HepG2 (cell line): ENCODE data around the gene NTN5. TPM values are rescaled to one million over a fixed set of nuclear protein-coding genes. Genes with fewer than 3 reads are reported as not detected.
A peak's percentile ranks its signal among the peaks of the same experiment; 100 is the strongest.

Experiments
- BCL6 ChIP-seq: IDR thresholded peaks from 2 replicates; pipeline ENCODE4 v1.6.1; 2016; ENCODE audit warnings: missing genetic modification reagents, missing compliant biosample characterization
- BHLHE40 ChIP-seq: IDR thresholded peaks from 2 replicates; pipeline ENCODE4 v1.6.1; 2011; ENCODE audit warnings: low read length, improper control_type of control experiment
- CC2D1A ChIP-seq: sonication (generic); formaldehyde crosslinking; IDR thresholded peaks from 2 replicates; pipeline ENCODE4 v1.8.1; 2023; ENCODE audit warnings: mild to moderate bottlenecking, missing genetic modification reagents
- FOSL1 ChIP-seq: sonication (generic); formaldehyde crosslinking; IDR thresholded peaks from 2 replicates; pipeline ENCODE4 v1.9.0; 2021; ENCODE audit warnings: missing genetic modification reagents, borderline replicate concordance
- FOSL2 ChIP-seq: sonication (generic); formaldehyde crosslinking; IDR thresholded peaks from 2 replicates; pipeline ENCODE4 v1.4.0; 2020; ENCODE audit warnings: missing genetic modification reagents
- HMG20A ChIP-seq: IDR thresholded peaks from 2 replicates; pipeline ENCODE4 v1.6.1; 2016; ENCODE audit warnings: borderline replicate concordance
- LCORL ChIP-seq, 2 experiments: fragments of 450-650 bp in 1 of 2; sonication (generic) in 1 of 2; formaldehyde crosslinking in 1 of 2; IDR thresholded peaks; 2 replicates each; pipeline versions ENCODE4 v1.5.0 to v1.6.1; 2017 to 2020; ENCODE audit warnings: antibody characterized with exemption in 1 of 2, missing genetic modification reagents in 1 of 2
- NFKB2 ChIP-seq: sonication (generic); formaldehyde crosslinking; IDR thresholded peaks from 2 replicates; pipeline ENCODE4 v1.4.0; 2020; ENCODE audit warnings: missing genetic modification reagents, borderline replicate concordance
- RARA ChIP-seq: IDR thresholded peaks from 2 replicates; pipeline ENCODE4 v1.6.1; 2016; ENCODE audit warnings: missing genetic modification reagents, missing compliant biosample characterization
- RXRA ChIP-seq: sonication (generic); formaldehyde crosslinking; IDR thresholded peaks from 2 replicates; pipeline ENCODE4 v1.5.1; 2020; ENCODE audit warnings: missing genetic modification reagents
- U2AF2 ChIP-seq: fragments of 200-400 bp; formaldehyde crosslinking; IDR thresholded peaks from 2 replicates; pipeline ENCODE4 v1.6.1; 2017; ENCODE audit warnings: low read depth, mild to moderate bottlenecking, low read length
- ZBTB38 ChIP-seq: sonication (generic); formaldehyde crosslinking; IDR thresholded peaks from 2 replicates; pipeline ENCODE4 v1.5.1; 2020; ENCODE audit warnings: mild to moderate bottlenecking, missing genetic modification reagents
- ZBTB7A ChIP-seq: sonication (generic); formaldehyde crosslinking; IDR thresholded peaks from 2 replicates; pipeline ENCODE4 v1.8.0; 2022; ENCODE audit warnings: mild to moderate bottlenecking, missing genetic modification reagents
- ZMAT3 ChIP-seq: sonication (generic); formaldehyde crosslinking; conservative IDR thresholded peaks from 2 replicates; pipeline ENCODE4 v1.7.0; 2021; ENCODE audit warnings: missing genetic modification reagents
- ZNF124 ChIP-seq: sonication (generic); formaldehyde crosslinking; IDR thresholded peaks from 2 replicates; pipeline ENCODE4 v1.4.0; 2020; ENCODE audit warnings: missing genetic modification reagents
- ZNF644 ChIP-seq: IDR thresholded peaks from 2 replicates; pipeline ENCODE4 v1.6.1; 2016; ENCODE audit warnings: low read depth
- ZNF83 ChIP-seq: sonication (generic); formaldehyde crosslinking; IDR thresholded peaks from 2 replicates; pipeline ENCODE4 v1.4.0; 2020; ENCODE audit warnings: missing genetic modification reagents, mild to moderate bottlenecking, borderline replicate concordance
- polyA plus RNA-seq, 8 experiments: library from polyadenylated mRNA; depleted of rRNA in 3 of 8; stranded (reverse) in 7 of 8; unstranded in 1 of 8; fragments of >200 nt; fragmentation: Illumina TruSeq in 4 of 8; extraction: Trizol in 4 of 8; gene quantifications; 2 replicates each; pipeline versions ENCODE4 v1.2.1 to v1.2.3, GENCODE V29; 2011 to 2016; ENCODE audit warnings: low read depth in 4 of 8, missing spikeins in 1 of 8, mixed read lengths in 1 of 8; ENCODE audit not compliant: insufficient read depth in 1 of 8
- total RNA-seq, 5 experiments: library from RNA; depleted of rRNA; stranded (reverse); fragments of >200 nt; fragmentation: Illumina TruSeq; extraction: Trizol; gene quantifications; 2 replicates each; pipeline ENCODE4 v1.2.3, GENCODE V29; 2016; ENCODE audit warnings: low read depth in 1 of 5
- TF ChIP-seq, protein P1 (sequence below): sonication (generic); formaldehyde crosslinking; IDR thresholded peaks from 2 replicates; pipeline ENCODE4 v1.8.0; 2022; ENCODE audit warnings: mild to moderate bottlenecking, missing genetic modification reagents
- TF ChIP-seq, protein P2 (sequence below): sonication (generic); formaldehyde crosslinking; IDR thresholded peaks from 2 replicates; pipeline ENCODE4 v1.4.0; 2020; ENCODE audit warnings: missing genetic modification reagents, borderline replicate concordance
- TF ChIP-seq, protein P3 (sequence below): sonication (generic); formaldehyde crosslinking; IDR thresholded peaks from 2 replicates; pipeline ENCODE4 v1.5.1; 2020; ENCODE audit warnings: mild to moderate bottlenecking, missing genetic modification reagents, borderline replicate concordance

NTN5 gene
- total and polyA plus RNA-seq, 2 of the 13 experiments (the other 11 are each of a cell fraction or from before 2014, with no cell fraction given) = 0.05 TPM; not detected in 1

- TF ChIP-seq ZBTB38 (CRISPR knock-in tag) (no peak), ZMAT3 (no peak), LCORL (IDR thresholded peaks at IDR 0.05) (no peak), LCORL (CRISPR knock-in tag; IDR thresholded peaks at IDR 0.05) (peak; percentile 60; the same call in 1 of the 2 replicates), ZNF644 (CRISPR knock-in tag) (0 out of 2 replicates have a peak, but pooled peaks have one; percentile 7), ZNF83 (CRISPR knock-in tag) (no peak), NFKB2 (CRISPR knock-in tag) (no peak), ZNF124 (CRISPR knock-in tag) (no peak), RXRA (peak; percentile 80), U2AF2 (no peak), FOSL1 (peak; percentile 66), CC2D1A (CRISPR knock-in tag) (no peak), RARA (CRISPR knock-in tag) (peak; percentile 71), FOSL2 (CRISPR knock-in tag) (peak; percentile 95), BCL6 (CRISPR knock-in tag) (no peak), BHLHE40 (peak; percentile 10; the same call in 1 of the 2 replicates), ZBTB7A (CRISPR knock-in tag) (no peak), HMG20A (CRISPR knock-in tag) (0 out of 2 replicates have a peak, but pooled peaks have one; percentile 13)
- TF ChIP-seq, protein P1, sequence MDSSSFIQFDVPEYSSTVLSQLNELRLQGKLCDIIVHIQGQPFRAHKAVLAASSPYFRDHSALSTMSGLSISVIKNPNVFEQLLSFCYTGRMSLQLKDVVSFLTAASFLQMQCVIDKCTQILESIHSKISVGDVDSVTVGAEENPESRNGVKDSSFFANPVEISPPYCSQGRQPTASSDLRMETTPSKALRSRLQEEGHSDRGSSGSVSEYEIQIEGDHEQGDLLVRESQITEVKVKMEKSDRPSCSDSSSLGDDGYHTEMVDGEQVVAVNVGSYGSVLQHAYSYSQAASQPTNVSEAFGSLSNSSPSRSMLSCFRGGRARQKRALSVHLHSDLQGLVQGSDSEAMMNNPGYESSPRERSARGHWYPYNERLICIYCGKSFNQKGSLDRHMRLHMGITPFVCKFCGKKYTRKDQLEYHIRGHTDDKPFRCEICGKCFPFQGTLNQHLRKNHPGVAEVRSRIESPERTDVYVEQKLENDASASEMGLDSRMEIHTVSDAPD (CRISPR knock-in tag) = no peak
- TF ChIP-seq, protein P2, sequence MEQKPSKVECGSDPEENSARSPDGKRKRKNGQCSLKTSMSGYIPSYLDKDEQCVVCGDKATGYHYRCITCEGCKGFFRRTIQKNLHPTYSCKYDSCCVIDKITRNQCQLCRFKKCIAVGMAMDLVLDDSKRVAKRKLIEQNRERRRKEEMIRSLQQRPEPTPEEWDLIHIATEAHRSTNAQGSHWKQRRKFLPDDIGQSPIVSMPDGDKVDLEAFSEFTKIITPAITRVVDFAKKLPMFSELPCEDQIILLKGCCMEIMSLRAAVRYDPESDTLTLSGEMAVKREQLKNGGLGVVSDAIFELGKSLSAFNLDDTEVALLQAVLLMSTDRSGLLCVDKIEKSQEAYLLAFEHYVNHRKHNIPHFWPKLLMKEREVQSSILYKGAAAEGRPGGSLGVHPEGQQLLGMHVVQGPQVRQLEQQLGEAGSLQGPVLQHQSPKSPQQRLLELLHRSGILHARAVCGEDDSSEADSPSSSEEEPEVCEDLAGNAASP = peak; percentile 95
- TF ChIP-seq, protein P3, sequence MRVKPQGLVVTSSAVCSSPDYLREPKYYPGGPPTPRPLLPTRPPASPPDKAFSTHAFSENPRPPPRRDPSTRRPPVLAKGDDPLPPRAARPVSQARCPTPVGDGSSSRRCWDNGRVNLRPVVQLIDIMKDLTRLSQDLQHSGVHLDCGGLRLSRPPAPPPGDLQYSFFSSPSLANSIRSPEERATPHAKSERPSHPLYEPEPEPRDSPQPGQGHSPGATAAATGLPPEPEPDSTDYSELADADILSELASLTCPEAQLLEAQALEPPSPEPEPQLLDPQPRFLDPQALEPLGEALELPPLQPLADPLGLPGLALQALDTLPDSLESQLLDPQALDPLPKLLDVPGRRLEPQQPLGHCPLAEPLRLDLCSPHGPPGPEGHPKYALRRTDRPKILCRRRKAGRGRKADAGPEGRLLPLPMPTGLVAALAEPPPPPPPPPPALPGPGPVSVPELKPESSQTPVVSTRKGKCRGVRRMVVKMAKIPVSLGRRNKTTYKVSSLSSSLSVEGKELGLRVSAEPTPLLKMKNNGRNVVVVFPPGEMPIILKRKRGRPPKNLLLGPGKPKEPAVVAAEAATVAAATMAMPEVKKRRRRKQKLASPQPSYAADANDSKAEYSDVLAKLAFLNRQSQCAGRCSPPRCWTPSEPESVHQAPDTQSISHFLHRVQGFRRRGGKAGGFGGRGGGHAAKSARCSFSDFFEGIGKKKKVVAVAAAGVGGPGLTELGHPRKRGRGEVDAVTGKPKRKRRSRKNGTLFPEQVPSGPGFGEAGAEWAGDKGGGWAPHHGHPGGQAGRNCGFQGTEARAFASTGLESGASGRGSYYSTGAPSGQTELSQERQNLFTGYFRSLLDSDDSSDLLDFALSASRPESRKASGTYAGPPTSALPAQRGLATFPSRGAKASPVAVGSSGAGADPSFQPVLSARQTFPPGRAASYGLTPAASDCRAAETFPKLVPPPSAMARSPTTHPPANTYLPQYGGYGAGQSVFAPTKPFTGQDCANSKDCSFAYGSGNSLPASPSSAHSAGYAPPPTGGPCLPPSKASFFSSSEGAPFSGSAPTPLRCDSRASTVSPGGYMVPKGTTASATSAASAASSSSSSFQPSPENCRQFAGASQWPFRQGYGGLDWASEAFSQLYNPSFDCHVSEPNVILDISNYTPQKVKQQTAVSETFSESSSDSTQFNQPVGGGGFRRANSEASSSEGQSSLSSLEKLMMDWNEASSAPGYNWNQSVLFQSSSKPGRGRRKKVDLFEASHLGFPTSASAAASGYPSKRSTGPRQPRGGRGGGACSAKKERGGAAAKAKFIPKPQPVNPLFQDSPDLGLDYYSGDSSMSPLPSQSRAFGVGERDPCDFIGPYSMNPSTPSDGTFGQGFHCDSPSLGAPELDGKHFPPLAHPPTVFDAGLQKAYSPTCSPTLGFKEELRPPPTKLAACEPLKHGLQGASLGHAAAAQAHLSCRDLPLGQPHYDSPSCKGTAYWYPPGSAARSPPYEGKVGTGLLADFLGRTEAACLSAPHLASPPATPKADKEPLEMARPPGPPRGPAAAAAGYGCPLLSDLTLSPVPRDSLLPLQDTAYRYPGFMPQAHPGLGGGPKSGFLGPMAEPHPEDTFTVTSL = 0 out of 2 replicates have a peak, but pooled peaks have one; percentile 21
Measured at GRCh38 chr19:48685583-48685982, 12.8 kb upstream of the NTN5 start (continued).
